GM12891 (cell line): ENCODE data around the gene RSPH9.

Experiments used
- POLR2A ChIP-seq: IDR thresholded peaks from 2 replicates; pipeline ENCODE4 v1.6.1; 2011; ENCODE audit warnings: low read depth, low read length, control low read depth
- POLR2AphosphoS5 ChIP-seq: IDR thresholded peaks from 2 replicates; pipeline ENCODE4 v1.6.1; 2011; ENCODE audit warnings: low read depth, low read length, control low read depth
- SPI1 ChIP-seq: IDR thresholded peaks from 2 replicates; pipeline ENCODE4 v1.6.1; 2011; ENCODE audit warnings: low read depth, low read length, control low read depth

DNA sequence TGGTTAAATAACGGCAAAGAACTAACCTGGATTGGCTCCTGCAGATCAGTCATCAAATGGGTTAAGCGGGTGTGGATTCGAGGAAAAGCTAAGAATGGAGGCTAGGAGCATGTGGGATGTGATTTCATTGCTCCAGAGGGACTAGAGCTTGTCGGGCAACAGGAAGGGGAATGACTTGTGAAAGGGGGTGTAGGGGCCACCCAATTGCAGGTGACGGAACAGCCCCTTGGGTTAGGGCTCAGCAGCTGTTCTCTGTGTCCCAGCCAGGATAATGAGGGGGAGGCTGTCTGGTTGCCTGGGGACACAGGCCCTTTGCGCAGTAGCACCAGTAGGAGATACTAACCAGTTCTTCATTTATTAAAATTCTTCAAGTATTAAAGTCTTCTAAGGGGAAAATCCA lies 67.7 kb downstream of the RSPH9 start:
- TF ChIP-seq POLR2A (no peak), POLR2AphosphoS5 (no peak), SPI1 (no peak)
